GM12874 (cell line): ENCODE results near the gene MTMR1.

ENCODE experiments used
- TF ChIP-seq, protein P1 (sequence below): IDR thresholded peaks from 2 replicates; pipeline ENCODE4 v1.5.1; 2011; ENCODE audit warnings: low read depth, mild to moderate bottlenecking, control low read depth, low read length, moderate library complexity; ENCODE audit not compliant: insufficient read depth

Gene MTMR1

DNA sequence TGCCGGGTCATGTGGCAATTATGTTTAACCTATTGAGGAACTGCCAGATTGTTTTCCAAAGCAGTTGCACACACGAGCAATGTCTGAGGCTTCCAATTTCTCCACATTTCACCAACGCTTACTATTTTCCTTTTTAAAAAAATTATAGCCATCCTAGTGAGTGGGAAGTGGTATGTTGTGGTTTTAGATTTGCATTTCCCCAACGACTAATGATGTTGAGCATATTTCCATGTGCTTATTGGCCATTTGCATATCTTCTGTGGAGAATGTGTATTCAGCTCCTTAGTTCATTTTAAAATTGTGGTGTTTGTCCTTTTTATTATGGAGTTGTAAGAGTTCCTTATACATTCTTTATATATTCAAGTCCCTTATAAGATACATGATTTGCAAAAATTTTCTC lies 60.2 kb downstream of the MTMR1 start:
- TF ChIP-seq, protein P1, sequence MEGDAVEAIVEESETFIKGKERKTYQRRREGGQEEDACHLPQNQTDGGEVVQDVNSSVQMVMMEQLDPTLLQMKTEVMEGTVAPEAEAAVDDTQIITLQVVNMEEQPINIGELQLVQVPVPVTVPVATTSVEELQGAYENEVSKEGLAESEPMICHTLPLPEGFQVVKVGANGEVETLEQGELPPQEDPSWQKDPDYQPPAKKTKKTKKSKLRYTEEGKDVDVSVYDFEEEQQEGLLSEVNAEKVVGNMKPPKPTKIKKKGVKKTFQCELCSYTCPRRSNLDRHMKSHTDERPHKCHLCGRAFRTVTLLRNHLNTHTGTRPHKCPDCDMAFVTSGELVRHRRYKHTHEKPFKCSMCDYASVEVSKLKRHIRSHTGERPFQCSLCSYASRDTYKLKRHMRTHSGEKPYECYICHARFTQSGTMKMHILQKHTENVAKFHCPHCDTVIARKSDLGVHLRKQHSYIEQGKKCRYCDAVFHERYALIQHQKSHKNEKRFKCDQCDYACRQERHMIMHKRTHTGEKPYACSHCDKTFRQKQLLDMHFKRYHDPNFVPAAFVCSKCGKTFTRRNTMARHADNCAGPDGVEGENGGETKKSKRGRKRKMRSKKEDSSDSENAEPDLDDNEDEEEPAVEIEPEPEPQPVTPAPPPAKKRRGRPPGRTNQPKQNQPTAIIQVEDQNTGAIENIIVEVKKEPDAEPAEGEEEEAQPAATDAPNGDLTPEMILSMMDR: no peak

DNA sequence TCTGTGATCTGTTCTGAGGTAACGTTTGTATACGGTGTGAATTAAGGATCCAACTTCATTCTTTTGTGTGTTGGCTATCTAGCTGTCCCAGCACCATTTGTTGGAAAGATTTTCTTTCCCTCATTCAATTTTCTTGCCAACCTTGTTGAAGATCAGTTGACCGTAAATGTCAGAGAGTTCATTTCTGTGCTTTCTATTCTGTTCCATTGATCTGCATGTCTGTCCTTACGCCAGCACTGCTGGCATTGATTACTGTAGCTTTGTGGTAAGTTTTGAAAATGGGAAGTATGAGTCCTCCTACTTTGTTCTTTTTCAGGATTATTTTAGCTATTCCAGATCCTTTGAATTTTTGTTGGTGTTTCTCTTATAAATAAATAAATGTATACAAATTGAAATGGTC lies 60.8 kb downstream of the MTMR1 start:
- TF ChIP-seq, protein P1: no peak

DNA sequence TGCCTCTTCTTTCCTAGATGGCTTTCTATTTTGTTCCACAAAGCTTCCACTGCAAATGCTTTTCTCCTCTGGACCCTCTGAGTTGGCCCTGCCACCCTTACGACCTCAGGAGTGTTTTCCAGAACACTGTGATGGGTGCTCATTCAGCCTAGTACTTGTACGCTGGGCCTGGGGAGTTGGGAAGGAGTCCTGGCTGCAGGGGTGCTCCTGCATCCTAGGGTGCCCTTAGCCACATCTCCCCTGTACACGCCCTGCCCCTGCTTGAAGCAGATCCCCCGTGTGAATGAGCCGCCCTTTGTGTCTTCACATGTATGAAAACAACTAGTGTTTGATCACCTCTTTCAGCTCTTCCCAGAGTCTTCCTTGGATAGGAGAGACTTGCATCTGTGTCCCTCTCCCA lies 64.2 kb downstream of the MTMR1 start:
- TF ChIP-seq, protein P1: no peak

DNA sequence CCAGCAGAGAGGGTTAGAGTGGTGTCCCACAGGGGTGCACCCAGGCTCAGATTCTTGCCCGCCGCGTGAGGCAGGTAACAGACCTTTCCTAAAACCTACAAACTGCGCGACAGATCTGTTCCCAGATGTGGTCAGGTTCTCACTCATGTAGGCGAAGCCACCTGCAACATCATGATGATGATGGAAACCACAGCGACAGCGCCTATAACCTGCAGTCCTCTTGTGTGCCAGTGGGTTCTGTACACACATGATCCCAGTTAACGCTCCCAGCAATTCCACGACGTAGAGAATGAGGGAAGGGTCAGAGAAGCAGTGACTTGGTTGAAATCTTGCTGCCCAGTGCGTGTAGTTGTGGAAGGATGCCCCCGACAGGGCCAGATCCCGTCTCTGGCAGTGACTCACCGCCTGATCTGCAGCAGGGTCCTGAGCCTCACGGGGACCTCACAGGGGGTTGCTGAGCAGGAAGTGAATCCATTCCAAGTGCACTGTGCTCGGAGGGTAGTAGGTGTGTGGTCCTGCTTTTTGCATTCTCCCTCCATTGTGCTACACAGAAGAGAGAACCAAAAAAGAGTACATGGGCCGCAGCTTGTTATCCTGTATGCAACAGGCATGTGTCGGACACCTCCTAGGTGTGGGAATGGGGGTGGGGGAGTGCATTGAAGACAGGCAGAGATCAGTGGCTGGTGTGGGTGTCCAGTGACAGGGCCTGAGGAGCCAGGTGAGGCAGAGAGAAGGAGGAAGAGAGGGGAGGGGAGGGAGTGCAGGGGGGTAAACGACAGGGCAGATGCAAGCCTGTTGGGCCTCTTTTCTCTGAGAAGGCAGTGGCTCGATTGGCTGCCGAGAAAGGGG lies 66.6 kb downstream of the MTMR1 start:
- TF ChIP-seq, protein P1: no peak

DNA sequence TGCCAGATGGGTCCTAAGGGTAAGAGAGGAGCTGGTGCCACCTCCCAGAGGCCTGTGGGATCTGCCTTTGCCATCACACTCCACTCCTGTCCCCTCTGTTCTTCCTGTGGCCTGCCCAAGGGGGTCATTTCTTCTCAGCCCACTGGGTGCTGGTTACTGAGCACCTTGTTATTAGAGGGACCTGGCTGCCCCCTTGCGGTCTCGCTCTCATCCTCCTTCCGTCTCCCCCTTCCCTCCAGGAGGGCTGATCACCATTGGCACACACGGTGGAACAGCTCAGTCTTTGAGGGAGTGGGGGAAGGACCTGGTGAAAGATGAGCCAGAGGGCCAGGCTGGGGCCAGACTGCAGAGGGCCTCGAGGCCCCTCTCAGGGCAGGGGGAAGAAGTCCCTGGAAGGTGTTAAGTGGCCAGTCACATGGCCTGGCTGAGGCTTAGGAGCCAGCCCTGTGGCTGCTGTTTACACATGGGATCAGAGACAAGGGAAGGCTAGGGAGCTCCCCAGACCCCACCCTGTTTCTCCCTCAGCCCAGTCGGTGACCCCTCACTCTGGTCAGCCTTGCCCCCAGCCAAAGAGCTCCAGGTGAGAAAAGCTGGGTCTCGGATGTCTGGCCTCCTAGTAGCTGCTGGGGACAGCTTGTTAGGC lies 68.1 kb downstream of the MTMR1 start:
- TF ChIP-seq, protein P1: no peak

DNA sequence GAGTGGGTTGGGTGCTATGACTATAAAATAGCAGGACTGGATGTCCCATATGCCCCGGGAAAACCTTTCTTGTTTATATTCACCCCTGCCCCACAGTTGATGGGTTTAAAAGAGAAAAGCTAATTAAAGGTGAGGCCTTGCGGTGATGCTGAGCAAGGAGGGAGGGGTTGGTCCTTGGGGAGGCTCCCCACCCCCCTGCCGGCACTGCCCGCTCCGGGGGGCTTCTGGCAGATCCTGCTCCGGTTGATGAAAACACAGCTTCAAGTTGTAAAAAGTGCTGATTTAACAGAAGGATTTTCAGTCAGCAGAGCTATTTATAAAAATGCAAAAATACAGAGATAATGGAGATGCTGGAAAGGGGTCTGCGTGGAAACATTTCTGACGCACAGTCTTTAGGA lies 68.6 kb downstream of the MTMR1 start:
- TF ChIP-seq, protein P1: no peak

DNA sequence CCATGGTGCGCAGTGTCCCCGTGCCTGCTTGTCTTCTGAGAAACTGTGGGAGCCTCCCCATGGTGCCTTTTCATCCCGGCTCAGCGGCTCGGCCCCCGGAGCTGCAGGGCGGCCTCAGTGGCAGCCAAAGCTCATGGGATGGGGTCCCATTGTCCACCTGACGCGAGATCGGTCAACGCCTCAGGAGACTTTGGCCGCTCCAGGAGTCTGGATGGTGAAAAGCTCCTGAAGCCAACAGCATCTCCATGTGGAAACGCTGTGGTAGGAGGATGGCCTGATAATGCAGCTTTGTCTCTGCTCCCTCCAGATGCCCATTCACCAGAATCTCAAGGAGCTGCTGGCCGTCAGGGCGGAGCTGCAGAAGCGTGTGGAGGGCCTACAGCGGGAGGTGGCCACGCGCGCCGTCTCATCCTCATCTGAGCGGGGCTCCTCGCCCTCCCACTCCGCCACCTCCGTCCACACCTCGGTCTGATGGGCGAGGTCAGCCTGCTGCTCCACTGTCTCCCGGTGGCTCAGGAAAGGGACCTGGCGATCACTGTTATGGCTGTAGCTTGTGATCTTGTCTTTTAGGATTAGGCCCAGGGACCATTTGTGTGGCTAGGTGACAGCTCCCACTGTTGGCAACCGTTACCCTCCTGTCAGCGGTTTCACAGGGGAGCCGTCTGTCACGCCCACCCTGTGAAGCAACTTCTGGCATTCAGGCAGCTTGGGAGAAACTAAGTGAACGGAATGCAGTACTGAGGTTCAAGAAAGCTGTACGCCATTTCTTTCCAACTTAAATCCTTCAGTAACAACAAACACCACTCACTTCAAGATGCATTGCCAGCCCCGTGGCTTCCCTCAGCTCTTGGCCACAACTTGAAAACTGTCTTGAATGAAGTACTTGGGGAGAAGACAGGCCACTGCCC lies 69.3 kb downstream of the MTMR1 start:
- TF ChIP-seq, protein P1: no peak
